ENCODE measurements around the gene RTN4. TPM values are rescaled to one million over a fixed set of nuclear protein-coding genes. Genes with fewer than 3 reads are reported as not detected.

RTN4 gene
- total RNA-seq, 1 donor from 2014 or later: 384 TPM

GRCh38 chr2:54966165-54966832 lies 84.0 kb downstream of the RTN4 start:
- H3K4me3 ChIP-seq (ENCODE audit: low read depth, low read length): no peak overlapping the region
- no peak for DNase-seq (ENCODE audit: low read depth)
- no peak for TF ChIP-seq CTCF (conservative IDR thresholded peaks at IDR 0.05; ENCODE audit: low read depth, low read length)

GRCh38 chr2:54965425-54965824 lies 84.8 kb downstream of the RTN4 start:
- no peak for DNase-seq (ENCODE audit: low read depth)
- TF ChIP-seq CTCF (conservative IDR thresholded peaks at IDR 0.05; ENCODE audit: low read depth, low read length): no peak
- H3K4me3 ChIP-seq (ENCODE audit: low read depth, low read length): no peak overlapping the region

GRCh38 chr2:54964816-54965215 lies 85.4 kb downstream of the RTN4 start:
- no peak for TF ChIP-seq CTCF (conservative IDR thresholded peaks at IDR 0.05; ENCODE audit: low read depth, low read length)

GRCh38 chr2:54964271-54964670 lies 86.0 kb downstream of the RTN4 start:
- no peak for DNase-seq (ENCODE audit: low read depth)
- no peak for TF ChIP-seq CTCF (conservative IDR thresholded peaks at IDR 0.05; ENCODE audit: low read depth, low read length)
- no peak overlapping the region for H3K4me3 ChIP-seq (ENCODE audit: low read depth, low read length)

More at GRCh38 chr2:54964816-54965215, 85.4 kb downstream of the RTN4 start:
- H3K4me3 ChIP-seq (ENCODE audit: low read depth, low read length): no peak overlapping the region
- no peak for DNase-seq (ENCODE audit: low read depth)

- no peak for DNase-seq (ENCODE audit: low read depth)
- no peak overlapping the region for H3K4me3 ChIP-seq (ENCODE audit: low read depth, low read length)
- no peak for TF ChIP-seq CTCF (conservative IDR thresholded peaks at IDR 0.05; ENCODE audit: low read depth, low read length)
Observed at GRCh38 chr2:54963476-54963875, 86.8 kb downstream of the RTN4 start.

GRCh38 chr2:54962935-54963440 lies 87.3 kb downstream of the RTN4 start:
- TF ChIP-seq CTCF (conservative IDR thresholded peaks at IDR 0.05; ENCODE audit: low read depth, low read length): no peak
- DNase-seq (ENCODE audit: low read depth): no peak
- no peak overlapping the region for H3K4me3 ChIP-seq (ENCODE audit: low read depth, low read length)

- DNase-seq (ENCODE audit: low read depth): no peak
- H3K4me3 ChIP-seq (ENCODE audit: low read depth, low read length): no peak overlapping the region
- TF ChIP-seq CTCF (conservative IDR thresholded peaks at IDR 0.05; ENCODE audit: low read depth, low read length): no peak
Observed at GRCh38 chr2:54962511-54962910, 87.7 kb downstream of the RTN4 start.
